ENCODE results near the gene POPDC3. TPM values are rescaled to one million over a fixed set of nuclear protein-coding genes. Genes with fewer than 3 reads are reported as not detected.
A peak's percentile ranks its signal among the peaks of the same experiment; 100 is the strongest.

The POPDC3 gene
- total RNA-seq, 1 experiment from 2014 or later, result 29.2 TPM

- Histone ChIP-seq H3K4me3 (ENCODE audit: low read depth in 2 of 2, low read length in 2 of 2) (no peak overlapping the region), H3K36me3 (ENCODE audit: control insufficient read depth, insufficient read depth, low read length) (no peaks in the 10 kb centered on the region), H3K27ac (ENCODE audit: low read length) (no peak overlapping the region), H3K4me1 (ENCODE audit: control insufficient read depth, insufficient read depth, low read length) (peaks cover 7% of the 10 kb centered on the region; the same call in 1 of the 2 replicates), H3K9me3 (ENCODE audit: control insufficient read depth, insufficient read depth, low read depth, low read length) (no peaks in the 10 kb centered on the region), H3K27me3 (ENCODE audit: control insufficient read depth, insufficient read depth, low read length) (no peaks in the 10 kb centered on the region)
- intact Hi-C loops (cut with micrococcal nuclease; ENCODE audit: unreplicated experiment), result no loop called here
- ChIA-PET POLR2A (interaction anchor here (0.6 kb wide), 1 partner anchor 10 kb away, joined by 3 read pairs; no protein-coding TSS in a partner anchor), CTCF (no interaction called here)
- DNase-seq (ENCODE audit: low read depth, low spot score) (no peak), ATAC-seq (0 out of 2 replicates have a peak, but pooled peaks have one; percentile 45)
- TF ChIP-seq, protein P1, sequence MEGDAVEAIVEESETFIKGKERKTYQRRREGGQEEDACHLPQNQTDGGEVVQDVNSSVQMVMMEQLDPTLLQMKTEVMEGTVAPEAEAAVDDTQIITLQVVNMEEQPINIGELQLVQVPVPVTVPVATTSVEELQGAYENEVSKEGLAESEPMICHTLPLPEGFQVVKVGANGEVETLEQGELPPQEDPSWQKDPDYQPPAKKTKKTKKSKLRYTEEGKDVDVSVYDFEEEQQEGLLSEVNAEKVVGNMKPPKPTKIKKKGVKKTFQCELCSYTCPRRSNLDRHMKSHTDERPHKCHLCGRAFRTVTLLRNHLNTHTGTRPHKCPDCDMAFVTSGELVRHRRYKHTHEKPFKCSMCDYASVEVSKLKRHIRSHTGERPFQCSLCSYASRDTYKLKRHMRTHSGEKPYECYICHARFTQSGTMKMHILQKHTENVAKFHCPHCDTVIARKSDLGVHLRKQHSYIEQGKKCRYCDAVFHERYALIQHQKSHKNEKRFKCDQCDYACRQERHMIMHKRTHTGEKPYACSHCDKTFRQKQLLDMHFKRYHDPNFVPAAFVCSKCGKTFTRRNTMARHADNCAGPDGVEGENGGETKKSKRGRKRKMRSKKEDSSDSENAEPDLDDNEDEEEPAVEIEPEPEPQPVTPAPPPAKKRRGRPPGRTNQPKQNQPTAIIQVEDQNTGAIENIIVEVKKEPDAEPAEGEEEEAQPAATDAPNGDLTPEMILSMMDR (IDR thresholded peaks at IDR 0.05), result no peak
- TF ChIP-seq SIN3A (IDR thresholded peaks at IDR 0.05; ENCODE audit: borderline replicate concordance, insufficient read depth, low read depth, low read length), result no peak
- TF ChIP-seq POLR2AphosphoS5 (IDR thresholded peaks at IDR 0.05; ENCODE audit: low read depth, low read length), result no peak
- in situ Hi-C loops (cut with HindIII; ENCODE audit: low pct_unique_long_range_greater_than_20kb, low sequenced_read_pairs), result no loop called here
- BruUV-seq (replicated peaks), result no TSS peak
Observed at GRCh38 chr6:105164418-105164817, 15.4 kb downstream of the POPDC3 start.

GRCh38 chr6:105163183-105163582, 16.6 kb downstream of the POPDC3 start:
- ChIA-PET CTCF (no interaction called here), POLR2A (no interaction called here)
- H3K36me3 ChIP-seq (ENCODE audit: control insufficient read depth, insufficient read depth, low read length), result peaks cover 2% of the 10 kb centered on the region; the same call in 1 of the 2 replicates
- no peaks in the 10 kb centered on the region for H3K27me3 ChIP-seq (ENCODE audit: control insufficient read depth, insufficient read depth, low read length)
- no peak overlapping the region for H3K4me3 ChIP-seq (ENCODE audit: low read depth in 2 of 2, low read length in 2 of 2)
- H3K9me3 ChIP-seq (ENCODE audit: control insufficient read depth, insufficient read depth, low read depth, low read length), result no peaks in the 10 kb centered on the region
- peaks cover 7% of the 10 kb centered on the region; the same call in 1 of the 2 replicates for H3K4me1 ChIP-seq (ENCODE audit: control insufficient read depth, insufficient read depth, low read length)
- intact Hi-C loops (cut with micrococcal nuclease; ENCODE audit: unreplicated experiment) (no loop called here), in situ Hi-C loops (cut with HindIII; ENCODE audit: low pct_unique_long_range_greater_than_20kb, low sequenced_read_pairs) (no loop called here)
- ATAC-seq (no peak), DNase-seq (ENCODE audit: low read depth, low spot score) (no peak)
- H3K27ac ChIP-seq (ENCODE audit: low read length), result no peak overlapping the region
- BruUV-seq (replicated peaks), result no TSS peak
- no peak for TF ChIP-seq TCF7L2 (IDR thresholded peaks at IDR 0.05; ENCODE audit: low read depth, low read length)
- no peak for TF ChIP-seq POLR2AphosphoS5 (IDR thresholded peaks at IDR 0.05; ENCODE audit: low read depth, low read length)
- TF ChIP-seq, protein P2, sequence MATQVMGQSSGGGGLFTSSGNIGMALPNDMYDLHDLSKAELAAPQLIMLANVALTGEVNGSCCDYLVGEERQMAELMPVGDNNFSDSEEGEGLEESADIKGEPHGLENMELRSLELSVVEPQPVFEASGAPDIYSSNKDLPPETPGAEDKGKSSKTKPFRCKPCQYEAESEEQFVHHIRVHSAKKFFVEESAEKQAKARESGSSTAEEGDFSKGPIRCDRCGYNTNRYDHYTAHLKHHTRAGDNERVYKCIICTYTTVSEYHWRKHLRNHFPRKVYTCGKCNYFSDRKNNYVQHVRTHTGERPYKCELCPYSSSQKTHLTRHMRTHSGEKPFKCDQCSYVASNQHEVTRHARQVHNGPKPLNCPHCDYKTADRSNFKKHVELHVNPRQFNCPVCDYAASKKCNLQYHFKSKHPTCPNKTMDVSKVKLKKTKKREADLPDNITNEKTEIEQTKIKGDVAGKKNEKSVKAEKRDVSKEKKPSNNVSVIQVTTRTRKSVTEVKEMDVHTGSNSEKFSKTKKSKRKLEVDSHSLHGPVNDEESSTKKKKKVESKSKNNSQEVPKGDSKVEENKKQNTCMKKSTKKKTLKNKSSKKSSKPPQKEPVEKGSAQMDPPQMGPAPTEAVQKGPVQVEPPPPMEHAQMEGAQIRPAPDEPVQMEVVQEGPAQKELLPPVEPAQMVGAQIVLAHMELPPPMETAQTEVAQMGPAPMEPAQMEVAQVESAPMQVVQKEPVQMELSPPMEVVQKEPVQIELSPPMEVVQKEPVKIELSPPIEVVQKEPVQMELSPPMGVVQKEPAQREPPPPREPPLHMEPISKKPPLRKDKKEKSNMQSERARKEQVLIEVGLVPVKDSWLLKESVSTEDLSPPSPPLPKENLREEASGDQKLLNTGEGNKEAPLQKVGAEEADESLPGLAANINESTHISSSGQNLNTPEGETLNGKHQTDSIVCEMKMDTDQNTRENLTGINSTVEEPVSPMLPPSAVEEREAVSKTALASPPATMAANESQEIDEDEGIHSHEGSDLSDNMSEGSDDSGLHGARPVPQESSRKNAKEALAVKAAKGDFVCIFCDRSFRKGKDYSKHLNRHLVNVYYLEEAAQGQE (IDR thresholded peaks at IDR 0.05; ENCODE audit: insufficient read depth in 1 of 2, low read depth in 2 of 2, low read length in 1 of 2), result no peak
- no peak for TF ChIP-seq SIN3A (IDR thresholded peaks at IDR 0.05; ENCODE audit: borderline replicate concordance, insufficient read depth, low read depth, low read length)
- TF ChIP-seq, protein P1 (IDR thresholded peaks at IDR 0.05), result no peak

Data from Panc1 (cell line).